IMR-90 (cell line): ENCODE measurements around the gene CFAP61. TPM values are rescaled to one million over a fixed set of nuclear protein-coding genes. Genes with fewer than 3 reads are reported as not detected.

Source experiments
- ATAC-seq: fragments of 200-7000 bp; cut with Tn5 transposase; 2 replicates; pipeline ENCODE4 v1.9.1; 2020; ENCODE audit warnings: low read depth, mild to moderate bottlenecking, moderate library complexity
- BruUV-seq: library from RNA; stranded (reverse); fragments of 400-500 nt; replicated peaks from 2 replicates; lab custom pipeline; 2021; lab: Mats Ljungman, UMichigan
- CTCF ChIA-PET: fragments of 300-600 bp; formaldehyde crosslinking; extraction: SDS; loops from one replicate; lab custom pipeline; 2021; ENCODE audit warnings: antibody characterized with exemption; lab: Yijun Ruan, JAX
- POLR2A ChIA-PET: fragments of 300-600 bp; sonication (Branson Sonifier 250); formaldehyde crosslinking; loops from one replicate; lab custom pipeline; 2022; ENCODE audit warnings: antibody characterized with exemption; ENCODE audit not compliant: unreplicated experiment; lab: Charles Lee
- DNase-seq: peaks from one replicate; pipeline ENCODE4 v3.0.0; 2013
- H2AFZ ChIP-seq: replicated peaks from 2 replicates; pipeline ENCODE3; 2013; ENCODE audit warnings: low read length, mild to moderate bottlenecking; ENCODE audit not compliant: poor library complexity
- H2AK5ac ChIP-seq: 2 replicates; pipeline ENCODE4 v1.6.1; 2013; ENCODE audit warnings: low read depth, low read length, inconsistent platforms
- H2AK9ac ChIP-seq: replicated peaks from 2 replicates; pipeline ENCODE3; 2013; ENCODE audit warnings: mild to moderate bottlenecking, low read depth, low read length, moderate library complexity; ENCODE audit not compliant: poor library complexity
- H2BK120ac ChIP-seq: 2 replicates; pipeline ENCODE4 v1.6.1; 2013; ENCODE audit warnings: low read depth, low read length, inconsistent platforms
- H2BK15ac ChIP-seq: 3 replicates; pipeline ENCODE4 v1.6.1; 2013; ENCODE audit warnings: low read depth, low read length, inconsistent platforms
- H2BK20ac ChIP-seq: 2 replicates; pipeline ENCODE4 v1.6.1; 2013; ENCODE audit warnings: low read depth, mild to moderate bottlenecking, inconsistent platforms, low read length, moderate library complexity
- H2BK5ac ChIP-seq: 2 replicates; pipeline ENCODE4 v1.6.1; 2013; ENCODE audit warnings: mild to moderate bottlenecking, low read depth, low read length, inconsistent platforms; ENCODE audit not compliant: poor library complexity, severe bottlenecking
- H3K14ac ChIP-seq: replicated peaks from 2 replicates; pipeline ENCODE4 v1.6.1; 2013; ENCODE audit warnings: low read depth, low read length, inconsistent platforms
- H3K18ac ChIP-seq: 2 replicates; pipeline ENCODE4 v1.6.1; 2013; ENCODE audit warnings: low read depth, low read length, control low read depth
- H3K23ac ChIP-seq: 2 replicates; pipeline ENCODE4 v1.6.1; 2013; ENCODE audit warnings: low read depth, low read length, inconsistent platforms
- H3K27ac ChIP-seq: 2 replicates; pipeline ENCODE4 v1.5.1; 2013; ENCODE audit warnings: mild to moderate bottlenecking, control low read depth, low read length; ENCODE audit not compliant: insufficient read depth
- H3K27me3 ChIP-seq: 2 replicates; pipeline ENCODE4 v1.6.1; 2013; ENCODE audit warnings: low read length; ENCODE audit not compliant: control insufficient read depth, insufficient read depth
- H3K36me3 ChIP-seq: 2 replicates; pipeline ENCODE4 v1.6.1; 2013; ENCODE audit warnings: low read length, mixed read lengths; ENCODE audit not compliant: control insufficient read depth, insufficient read depth
- H3K4ac ChIP-seq: 2 replicates; pipeline ENCODE4 v1.6.1; 2013; ENCODE audit warnings: low read depth, low read length, inconsistent platforms
- H3K4me1 ChIP-seq: 2 replicates; pipeline ENCODE4 v1.6.1; 2013; ENCODE audit warnings: low read length, mixed read lengths; ENCODE audit not compliant: control insufficient read depth, insufficient read depth
- H3K4me2 ChIP-seq: 2 replicates; pipeline ENCODE4 v1.6.1; 2013; ENCODE audit warnings: low read depth, mild to moderate bottlenecking, control low read depth, low read length, moderate library complexity
- H3K4me3 ChIP-seq: 2 replicates; pipeline ENCODE4 v1.5.1; 2013; ENCODE audit warnings: low read depth, mild to moderate bottlenecking, control low read depth, low read length, moderate library complexity; ENCODE audit not compliant: insufficient read depth
- H3K56ac ChIP-seq: 2 replicates; pipeline ENCODE4 v1.6.1; 2013; ENCODE audit warnings: low read length, inconsistent platforms; ENCODE audit not compliant: insufficient read depth; ENCODE audit errors: extremely low read depth
- H3K79me1 ChIP-seq, 2 experiments: 2 replicates each; pipeline ENCODE4 v1.6.1; 2013; ENCODE audit warnings: low read length in 2 of 2, inconsistent platforms in 1 of 2, low read depth in 1 of 2
- H3K9ac ChIP-seq: 2 replicates; pipeline ENCODE4 v1.6.1; 2013; ENCODE audit warnings: low read depth, low read length, control low read depth
- H3K9me1 ChIP-seq: 2 replicates; pipeline ENCODE4 v1.6.1; 2013; ENCODE audit warnings: low read length, inconsistent platforms; ENCODE audit not compliant: insufficient read depth
- H3K9me3 ChIP-seq: 2 replicates; pipeline ENCODE4 v1.6.1; 2013; ENCODE audit warnings: low read length; ENCODE audit not compliant: control insufficient read depth, insufficient read depth
- H4K20me1 ChIP-seq: 2 replicates; pipeline ENCODE4 v1.6.1; 2013; ENCODE audit warnings: low read length, inconsistent platforms; ENCODE audit not compliant: insufficient read depth
- H4K5ac ChIP-seq: 2 replicates; pipeline ENCODE4 v1.6.1; 2013; ENCODE audit warnings: mild to moderate bottlenecking, low read depth, low read length, control low read depth
- H4K8ac ChIP-seq, 2 experiments: 2 replicates each; pipeline ENCODE4 v1.6.1; 2013; ENCODE audit warnings: low read depth in 2 of 2, low read length in 2 of 2, control low read depth in 1 of 2, inconsistent platforms in 1 of 2
- H4K91ac ChIP-seq: 2 replicates; pipeline ENCODE4 v1.6.1; 2013; ENCODE audit warnings: low read depth, low read length, inconsistent platforms; ENCODE audit not compliant: insufficient read depth
- CHD1 ChIP-seq: IDR thresholded peaks from 2 replicates; pipeline ENCODE4 v1.6.1; 2012; ENCODE audit warnings: low read depth, low read length, improper control_type of control experiment
- MAFK ChIP-seq: IDR thresholded peaks from 2 replicates; pipeline ENCODE4 v1.6.1; 2012; ENCODE audit warnings: low read depth, low read length, improper control_type of control experiment
- WGBS, 2 experiments: methylation state at CpG; one replicate each; pipeline versions ENCODE4 v1.1.5 to v1.1.7; 2013; ENCODE audit warnings: missing lambda C conversion rate in 2 of 2; ENCODE audit not compliant: insufficient read length in 1 of 2; ENCODE audit errors: extremely low coverage in 2 of 2; 5-methylcytosine and 5-hydroxymethylcytosine counted together
- dilution Hi-C: fragments of 300-500 bp; cut with HindIII; formaldehyde crosslinking; loops from one replicate; pipeline ENCODE4 v1.14.3; 2018; ENCODE audit warnings: low sequenced_read_pairs; ENCODE audit not compliant: unreplicated experiment
- in situ Hi-C: fragments of 300-500 bp; cut with MboI; formaldehyde crosslinking; loops from 3 replicates; pipeline ENCODE4 v1.14.3; 2019; ENCODE audit warnings: low sequenced_read_pairs, inconsistent platforms, mixed read lengths
- intact Hi-C: fragments of 100-400 bp; cut with micrococcal nuclease; formaldehyde crosslinking; loops from 2 replicates; pipeline ENCODE4 v1.10.0; 2022
- polyA plus RNA-seq, 3 experiments: library from polyadenylated mRNA; depleted of rRNA; stranded (reverse); fragments of >200 nt; gene quantifications; 2 replicates each; pipeline ENCODE4 v1.2.3, GENCODE V29; 2012; ENCODE audit warnings: low replicate concordance in 1 of 3
- total RNA-seq: library from RNA; depleted of rRNA; stranded (reverse); fragments of >200 nt; gene quantifications from 2 replicates; pipeline ENCODE4 v1.2.3, GENCODE V29; 2012

CFAP61 gene
- total and polyA plus RNA-seq, 2 of the 4 experiments (the other 2 are of a cell fraction): 0.07 TPM; not detected in 1

DNA sequence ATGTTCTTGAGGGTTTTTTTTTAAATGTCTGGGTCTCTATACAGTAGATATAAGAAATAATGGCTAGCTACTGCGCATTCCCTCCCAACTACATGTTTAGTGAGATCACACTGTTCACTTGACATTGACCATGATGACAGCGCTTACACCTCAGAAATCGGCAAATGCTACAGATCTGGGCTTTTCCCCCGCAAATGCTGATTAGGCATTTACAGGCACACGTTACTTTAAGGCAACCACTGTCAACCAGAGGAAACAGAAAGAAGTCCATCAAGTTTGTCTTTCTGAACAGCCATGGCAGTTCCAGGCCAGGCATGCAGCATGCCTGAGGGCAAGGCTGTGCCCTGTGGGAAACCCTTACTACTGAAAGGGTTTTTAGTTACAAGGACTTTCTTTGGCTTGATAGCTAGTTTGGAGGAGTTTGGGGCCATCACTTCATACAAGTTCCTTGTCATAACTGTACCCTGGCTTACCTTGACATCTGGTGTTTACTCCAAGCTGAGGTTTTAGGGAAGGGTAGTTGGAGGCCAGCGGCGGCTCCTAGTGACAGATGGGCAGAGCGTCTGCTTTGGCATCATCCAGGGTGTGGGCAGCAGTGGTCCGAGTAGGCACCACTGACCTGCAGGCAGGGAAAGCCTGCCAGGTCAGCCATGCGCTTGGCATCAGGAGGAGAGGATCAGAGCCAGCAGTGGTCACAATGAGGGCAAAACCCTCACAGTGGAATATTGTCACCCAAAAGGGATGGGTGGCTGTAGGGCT is 43.0 kb downstream of the CFAP61 start:
- Histone ChIP-seq H4K5ac (no peak overlapping the region), H3K23ac (no peak overlapping the region), H3K4me1 (no peaks in the 10 kb centered on the region), H3K4me3 (no peak overlapping the region), H2AK9ac (no peak overlapping the region), H3K18ac (no peak overlapping the region), H2BK15ac (no peak overlapping the region), H3K14ac (no peak overlapping the region), H2BK120ac (no peak overlapping the region), H2AK5ac (no peak overlapping the region), H3K27me3 (peaks cover 6% of the 10 kb centered on the region), H3K4me2 (no peak overlapping the region), H3K9ac (no peak overlapping the region), H3K4ac (no peak overlapping the region), H4K20me1 (no peaks in the 10 kb centered on the region), H3K56ac (no peak overlapping the region), H2AFZ (no peak overlapping the region), H4K8ac (no peak overlapping the region), H3K9me3 (no peaks in the 10 kb centered on the region), H4K91ac (no peak overlapping the region), H2BK20ac (no peak overlapping the region), H3K27ac (no peak overlapping the region), H3K36me3 (no peaks in the 10 kb centered on the region), H3K9me1 (no peaks in the 10 kb centered on the region), H2BK5ac (no peak overlapping the region), H3K79me1 (no peaks in the 10 kb centered on the region)
- BruUV-seq: no TSS peak
- WGBS, 2 experiments: 83% methylated on average over 2 of the region's 10 CpGs; no CpG with 5 or more reads in 1 of the 2 experiments
- ATAC-seq: no peak
- peak; percentile 74 for TF ChIP-seq MAFK
- TF ChIP-seq CHD1: no peak
- DNase-seq: no peak
- in situ Hi-C loops: no loop called here
- CTCF ChIA-PET: no interaction called here
- dilution Hi-C loops: no loop called here
- intact Hi-C loops: no loop called here
- POLR2A ChIA-PET: no interaction called here
